ENCODE results near the gene GRIP1.

GRIP1 gene

GRCh38 chr12:66555113-66555512 lies 123.8 kb downstream of the GRIP1 start:
- DNase-seq (ENCODE audit: insufficient read length, low spot score) (no peak), FAIRE-seq (no peak)
- no peak for TF ChIP-seq SPI1 (IDR thresholded peaks at IDR 0.05; ENCODE audit: low read depth, low read length)
- TF ChIP-seq POLR2AphosphoS5 (IDR thresholded peaks at IDR 0.05; ENCODE audit: low read depth, low read length): no peak
- TF ChIP-seq PAX5 (IDR thresholded peaks at IDR 0.05; ENCODE audit: insufficient read depth, low read length, severe bottlenecking): no peak
- TF ChIP-seq POLR2A (IDR thresholded peaks at IDR 0.05; ENCODE audit: low read depth, low read length): no peak
- no peak for TF ChIP-seq TAF1 (IDR thresholded peaks at IDR 0.05; ENCODE audit: low read depth, low read length)
- TF ChIP-seq POU2F2 (IDR thresholded peaks at IDR 0.05; ENCODE audit: low read depth, low read length): no peak

GRCh38 chr12:66552716-66553115 lies 126.2 kb downstream of the GRIP1 start:
- TF ChIP-seq SPI1 (IDR thresholded peaks at IDR 0.05; ENCODE audit: low read depth, low read length) (no peak), POLR2AphosphoS5 (IDR thresholded peaks at IDR 0.05; ENCODE audit: low read depth, low read length) (no peak), POU2F2 (IDR thresholded peaks at IDR 0.05; ENCODE audit: low read depth, low read length) (no peak), TAF1 (IDR thresholded peaks at IDR 0.05; ENCODE audit: low read depth, low read length) (no peak), PAX5 (IDR thresholded peaks at IDR 0.05; ENCODE audit: insufficient read depth, low read length, severe bottlenecking) (no peak), POLR2A (IDR thresholded peaks at IDR 0.05; ENCODE audit: low read depth, low read length) (no peak)
- FAIRE-seq (no peak), DNase-seq (ENCODE audit: insufficient read length, low spot score) (no peak)

GRCh38 chr12:66550626-66551025 lies 128.2 kb downstream of the GRIP1 start:
- FAIRE-seq (no peak), DNase-seq (ENCODE audit: insufficient read length, low spot score) (no peak)
- TF ChIP-seq PAX5 (IDR thresholded peaks at IDR 0.05; ENCODE audit: insufficient read depth, low read length, severe bottlenecking): no peak
- TF ChIP-seq POLR2A (IDR thresholded peaks at IDR 0.05; ENCODE audit: low read depth, low read length): no peak
- TF ChIP-seq POLR2AphosphoS5 (IDR thresholded peaks at IDR 0.05; ENCODE audit: low read depth, low read length): no peak
- TF ChIP-seq TAF1 (IDR thresholded peaks at IDR 0.05; ENCODE audit: low read depth, low read length): no peak
- no peak for TF ChIP-seq POU2F2 (IDR thresholded peaks at IDR 0.05; ENCODE audit: low read depth, low read length)
- 0 out of 2 replicates have a peak, but pooled peaks have one; percentile 31 for TF ChIP-seq SPI1 (IDR thresholded peaks at IDR 0.05; ENCODE audit: low read depth, low read length)

GRCh38 chr12:66549050-66549389 lies 129.9 kb downstream of the GRIP1 start:
- FAIRE-seq: peak; percentile 41
- TF ChIP-seq TAF1 (IDR thresholded peaks at IDR 0.05; ENCODE audit: low read depth, low read length) (no peak), POLR2AphosphoS5 (IDR thresholded peaks at IDR 0.05; ENCODE audit: low read depth, low read length) (no peak), POU2F2 (IDR thresholded peaks at IDR 0.05; ENCODE audit: low read depth, low read length) (no peak), SPI1 (IDR thresholded peaks at IDR 0.05; ENCODE audit: low read depth, low read length) (no peak), PAX5 (IDR thresholded peaks at IDR 0.05; ENCODE audit: insufficient read depth, low read length, severe bottlenecking) (no peak), POLR2A (IDR thresholded peaks at IDR 0.05; ENCODE audit: low read depth, low read length) (no peak)
- no peak for DNase-seq (ENCODE audit: insufficient read length, low spot score)

- FAIRE-seq: peak; percentile 50
- TF ChIP-seq POLR2AphosphoS5 (IDR thresholded peaks at IDR 0.05; ENCODE audit: low read depth, low read length) (no peak), TAF1 (IDR thresholded peaks at IDR 0.05; ENCODE audit: low read depth, low read length) (no peak), POU2F2 (IDR thresholded peaks at IDR 0.05; ENCODE audit: low read depth, low read length) (no peak), PAX5 (IDR thresholded peaks at IDR 0.05; ENCODE audit: insufficient read depth, low read length, severe bottlenecking) (no peak), POLR2A (IDR thresholded peaks at IDR 0.05; ENCODE audit: low read depth, low read length) (no peak), SPI1 (IDR thresholded peaks at IDR 0.05; ENCODE audit: low read depth, low read length) (no peak)
Observed at GRCh38 chr12:66548338-66549049, 130.4 kb downstream of the GRIP1 start.

GRCh38 chr12:66541426-66541825 lies 137.4 kb downstream of the GRIP1 start:
- DNase-seq (ENCODE audit: insufficient read length, low spot score) (no peak), FAIRE-seq (no peak)
- TF ChIP-seq TAF1 (IDR thresholded peaks at IDR 0.05; ENCODE audit: low read depth, low read length) (no peak), SPI1 (IDR thresholded peaks at IDR 0.05; ENCODE audit: low read depth, low read length) (no peak), POLR2AphosphoS5 (IDR thresholded peaks at IDR 0.05; ENCODE audit: low read depth, low read length) (no peak), PAX5 (IDR thresholded peaks at IDR 0.05; ENCODE audit: insufficient read depth, low read length, severe bottlenecking) (no peak), POU2F2 (IDR thresholded peaks at IDR 0.05; ENCODE audit: low read depth, low read length) (no peak), POLR2A (IDR thresholded peaks at IDR 0.05; ENCODE audit: low read depth, low read length) (no peak)

More at GRCh38 chr12:66548338-66549049, 130.4 kb downstream of the GRIP1 start:
- no peak for DNase-seq (ENCODE audit: insufficient read length, low spot score)

- DNase-seq (ENCODE audit: insufficient read length, low spot score) (no peak), FAIRE-seq (no peak)
- TF ChIP-seq POLR2A (IDR thresholded peaks at IDR 0.05; ENCODE audit: low read depth, low read length) (no peak), POLR2AphosphoS5 (IDR thresholded peaks at IDR 0.05; ENCODE audit: low read depth, low read length) (no peak)
Observed at GRCh38 chr12:66539431-66539830, 139.4 kb downstream of the GRIP1 start.

GRCh38 chr12:66538970-66539369 lies 139.9 kb downstream of the GRIP1 start:
- DNase-seq (ENCODE audit: insufficient read length, low spot score) (no peak), FAIRE-seq (peak; percentile 54)
- TF ChIP-seq PAX5 (IDR thresholded peaks at IDR 0.05; ENCODE audit: insufficient read depth, low read length, severe bottlenecking): no peak
- no peak for TF ChIP-seq POLR2AphosphoS5 (IDR thresholded peaks at IDR 0.05; ENCODE audit: low read depth, low read length)
- no peak for TF ChIP-seq POLR2A (IDR thresholded peaks at IDR 0.05; ENCODE audit: low read depth, low read length)
- TF ChIP-seq POU2F2 (IDR thresholded peaks at IDR 0.05; ENCODE audit: low read depth, low read length): no peak
- no peak for TF ChIP-seq SPI1 (IDR thresholded peaks at IDR 0.05; ENCODE audit: low read depth, low read length)
- no peak for TF ChIP-seq TAF1 (IDR thresholded peaks at IDR 0.05; ENCODE audit: low read depth, low read length)

- no peak for TF ChIP-seq PAX5 (IDR thresholded peaks at IDR 0.05; ENCODE audit: insufficient read depth, low read length, severe bottlenecking)
- TF ChIP-seq POLR2A (IDR thresholded peaks at IDR 0.05; ENCODE audit: low read depth, low read length): no peak
- no peak for TF ChIP-seq POLR2AphosphoS5 (IDR thresholded peaks at IDR 0.05; ENCODE audit: low read depth, low read length)
- FAIRE-seq (no peak), DNase-seq (ENCODE audit: insufficient read length, low spot score) (no peak)
Observed at GRCh38 chr12:66537876-66538275, 141.0 kb downstream of the GRIP1 start.

- no peak for FAIRE-seq
- DNase-seq (ENCODE audit: insufficient read length, low spot score): no peak
- no peak for TF ChIP-seq TAF1 (IDR thresholded peaks at IDR 0.05; ENCODE audit: low read depth, low read length)
- TF ChIP-seq SPI1 (IDR thresholded peaks at IDR 0.05; ENCODE audit: low read depth, low read length): no peak
- TF ChIP-seq POLR2AphosphoS5 (IDR thresholded peaks at IDR 0.05; ENCODE audit: low read depth, low read length): no peak
- no peak for TF ChIP-seq POLR2A (IDR thresholded peaks at IDR 0.05; ENCODE audit: low read depth, low read length)
- no peak for TF ChIP-seq POU2F2 (IDR thresholded peaks at IDR 0.05; ENCODE audit: low read depth, low read length)
- TF ChIP-seq PAX5 (IDR thresholded peaks at IDR 0.05; ENCODE audit: insufficient read depth, low read length, severe bottlenecking): no peak
Observed at GRCh38 chr12:66533767-66534166, 145.1 kb downstream of the GRIP1 start.

All from GM12891 (cell line).